H9 (cell line): ENCODE data around the gene CD300H. TPM values are rescaled to one million over a fixed set of nuclear protein-coding genes. Genes with fewer than 3 reads are reported as not detected.
A peak's percentile ranks its signal among the peaks of the same experiment; 100 is the strongest.

Source experiments
- DNase-seq: peaks from one replicate; pipeline ENCODE4 v3.0.0-alpha.2; 2017
- H2AFZ ChIP-seq: one replicate; pipeline ENCODE4 v1.6.1; 2013; ENCODE audit warnings: mild to moderate bottlenecking, low read length, control low read depth, moderate library complexity
- H2AK5ac ChIP-seq: 2 replicates; pipeline ENCODE4 v1.6.1; 2013; ENCODE audit warnings: low read length, control low read depth, mixed read lengths; ENCODE audit not compliant: insufficient read length
- H2BK120ac ChIP-seq: one replicate; pipeline ENCODE4 v1.6.1; 2013; ENCODE audit warnings: low read depth, mild to moderate bottlenecking, low read length, control low read depth, inconsistent platforms; ENCODE audit not compliant: poor library complexity, severe bottlenecking
- H2BK12ac ChIP-seq: 2 replicates; pipeline ENCODE4 v1.6.1; 2013; ENCODE audit warnings: low read length, control low read depth, mixed read lengths, low read depth; ENCODE audit not compliant: insufficient read length
- H2BK15ac ChIP-seq: 2 replicates; pipeline ENCODE4 v1.6.1; 2013; ENCODE audit warnings: low read depth, low read length, control low read depth
- H2BK20ac ChIP-seq: one replicate; pipeline ENCODE4 v1.6.1; 2013; ENCODE audit warnings: low read depth, mild to moderate bottlenecking, low read length, control low read depth, inconsistent platforms; ENCODE audit not compliant: poor library complexity, severe bottlenecking
- H2BK5ac ChIP-seq: 2 replicates; pipeline ENCODE4 v1.6.1; 2013; ENCODE audit warnings: low read length, control low read depth, mixed read lengths; ENCODE audit not compliant: insufficient read length
- H3K14ac ChIP-seq: 2 replicates; pipeline ENCODE4 v1.6.1; 2013; ENCODE audit warnings: low read length, control low read depth; ENCODE audit not compliant: insufficient read depth
- H3K18ac ChIP-seq: 2 replicates; pipeline ENCODE4 v1.6.1; 2013; ENCODE audit warnings: low read depth, mild to moderate bottlenecking, mixed read lengths, low read length, control low read depth; ENCODE audit not compliant: insufficient read length
- H3K23ac ChIP-seq: 2 replicates; pipeline ENCODE4 v1.6.1; 2013; ENCODE audit warnings: low read length, control low read depth, mixed read lengths, low read depth; ENCODE audit not compliant: insufficient read length
- H3K23me2 ChIP-seq: 2 replicates; pipeline ENCODE4 v1.6.1; 2013; ENCODE audit warnings: low read depth, mild to moderate bottlenecking, mixed read lengths, low read length, control low read depth; ENCODE audit not compliant: insufficient read length, poor library complexity, severe bottlenecking
- H3K27ac ChIP-seq: 2 replicates; pipeline ENCODE4 v1.5.1; 2013; ENCODE audit warnings: low read length, control low read depth, mixed read lengths, low read depth; ENCODE audit not compliant: insufficient read length
- H3K27me3 ChIP-seq: 2 replicates; pipeline ENCODE4 v1.6.1; 2013; ENCODE audit warnings: low read length, control low read depth, inconsistent platforms; ENCODE audit not compliant: insufficient read depth
- H3K4ac ChIP-seq: 2 replicates; pipeline ENCODE4 v1.6.1; 2013; ENCODE audit warnings: low read depth, mild to moderate bottlenecking, control low read depth, inconsistent platforms, low read length, moderate library complexity
- H3K4me1 ChIP-seq: 2 replicates; pipeline ENCODE4 v1.6.1; 2013; ENCODE audit warnings: low read length, control low read depth, inconsistent platforms; ENCODE audit not compliant: insufficient read depth
- H3K4me2 ChIP-seq: 2 replicates; pipeline ENCODE4 v1.6.1; 2013; ENCODE audit warnings: low read length, control low read depth, mixed read lengths; ENCODE audit not compliant: insufficient read length, insufficient read depth
- H3K56ac ChIP-seq: 2 replicates; pipeline ENCODE4 v1.6.1; 2013; ENCODE audit warnings: low read depth, mild to moderate bottlenecking, mixed read lengths, low read length, control low read depth; ENCODE audit not compliant: insufficient read length
- H3K79me1 ChIP-seq: 2 replicates; pipeline ENCODE4 v1.6.1; 2013; ENCODE audit warnings: low read depth, mild to moderate bottlenecking, moderate library complexity, low read length, control low read depth, inconsistent platforms; ENCODE audit not compliant: insufficient read depth, poor library complexity, severe bottlenecking
- H3K79me2 ChIP-seq: 2 replicates; pipeline ENCODE4 v1.6.1; 2013; ENCODE audit warnings: low read length, control low read depth, inconsistent platforms; ENCODE audit not compliant: insufficient read depth
- H3K9ac ChIP-seq: 2 replicates; pipeline ENCODE4 v1.6.1; 2013; ENCODE audit warnings: low read length, control low read depth, mixed read lengths; ENCODE audit not compliant: insufficient read length; ENCODE audit errors: extremely low read depth
- H3K9me3 ChIP-seq: one replicate; pipeline ENCODE4 v1.6.1; 2013; ENCODE audit warnings: low read depth, low read length, inconsistent platforms; ENCODE audit not compliant: control insufficient read depth
- H3T11ph ChIP-seq: one replicate; pipeline ENCODE4 v1.6.1; 2013; ENCODE audit warnings: mild to moderate bottlenecking, low read length, control low read depth, inconsistent platforms
- H4K20me1 ChIP-seq: one replicate; pipeline ENCODE4 v1.6.1; 2013; ENCODE audit not compliant: control insufficient read depth, insufficient read length, insufficient read depth
- H4K5ac ChIP-seq: 2 replicates; pipeline ENCODE4 v1.6.1; 2013; ENCODE audit warnings: low read depth, mild to moderate bottlenecking, mixed read lengths, low read length, control low read depth; ENCODE audit not compliant: insufficient read length
- H4K8ac ChIP-seq: replicated peaks from 2 replicates; pipeline ENCODE4 v1.6.1; 2013; ENCODE audit warnings: low read length, control low read depth, mixed read lengths, low read depth; ENCODE audit not compliant: insufficient read length
- H4K91ac ChIP-seq: 2 replicates; pipeline ENCODE4 v1.6.1; 2013; ENCODE audit warnings: low read depth, mild to moderate bottlenecking, moderate library complexity, mixed read lengths, low read length, control low read depth; ENCODE audit not compliant: insufficient read length
- H3K27ac Mint-ChIP-seq, 3 experiments: 2 replicates in 2 of 3; 3 replicates in 1 of 3; pipeline ENCODE4 v1.8.0; 2020 to 2021; ENCODE audit warnings: mixed read lengths in 3 of 3, mild to moderate bottlenecking in 1 of 3, moderate library complexity in 1 of 3
- H3K27me3 Mint-ChIP-seq: 2 replicates; pipeline ENCODE4 v1.8.0; 2021; ENCODE audit warnings: low read depth, mild to moderate bottlenecking, moderate library complexity, mixed read lengths
- H3K36me3 Mint-ChIP-seq, 3 experiments: 2 replicates in 2 of 3; 3 replicates in 1 of 3; pipeline ENCODE4 v1.8.0; 2020 to 2021; ENCODE audit warnings: low read depth in 3 of 3, mixed read lengths in 3 of 3; ENCODE audit not compliant: insufficient read depth in 1 of 3
- H3K4me1 Mint-ChIP-seq, 2 experiments: 2 replicates each; pipeline ENCODE4 v1.8.0; 2020; ENCODE audit warnings: mixed read lengths in 2 of 2
- H3K4me3 Mint-ChIP-seq, 2 experiments: 2 replicates in 1 of 2; 3 replicates in 1 of 2; pipeline ENCODE4 v1.8.0; 2020 to 2021; ENCODE audit warnings: mild to moderate bottlenecking in 2 of 2, mixed read lengths in 2 of 2, moderate library complexity in 1 of 2
- H3K9me3 Mint-ChIP-seq, 2 experiments: 2 replicates in 1 of 2; 3 replicates in 1 of 2; pipeline ENCODE4 v1.8.0; 2020; ENCODE audit warnings: mild to moderate bottlenecking in 2 of 2, mixed read lengths in 2 of 2, moderate library complexity in 1 of 2
- WGBS: extraction: QIAGEN DNeasy Blood & Tissue Kit; methylation state at CpG from one replicate; pipeline ENCODE4 v1.1.7; 2013; ENCODE audit warnings: missing lambda C conversion rate, low lambda C conversion rate, mixed read lengths; ENCODE audit not compliant: insufficient read length; ENCODE audit errors: extremely low coverage; 5-methylcytosine and 5-hydroxymethylcytosine counted together
- total RNA-seq: library from RNA; stranded (reverse); gene quantifications from 2 replicates; pipeline ENCODE4 v1.2.1, GENCODE V29; 2021
- TF ChIP-seq, protein P1 (sequence below): fragments of 200-600 bp; sonication (generic); conservative IDR thresholded peaks from 3 replicates; pipeline ENCODE4 v1.8.0; 2021; ENCODE audit warnings: antibody characterized with exemption, mild to moderate bottlenecking

Gene CD300H
- total RNA-seq, 1 experiment from 2014 or later = not detected

- H3K27ac ChIP-seq = no peak overlapping the region
- H3K27me3 ChIP-seq = no peaks in the 10 kb centered on the region
- no peak overlapping the region for H3K23ac ChIP-seq
- H3K4me1 Mint-ChIP-seq = peaks cover 4 to 9% of the 10 kb centered on the region in 2 experiments
- H3T11ph ChIP-seq = no peak overlapping the region
- no peak overlapping the region for H4K8ac ChIP-seq
- no peaks in the 10 kb centered on the region for H3K79me1 ChIP-seq
- no peak overlapping the region for H2BK120ac ChIP-seq
- no peak overlapping the region for H3K4me2 ChIP-seq
- H2BK20ac ChIP-seq = no peak overlapping the region
- H3K14ac ChIP-seq = no peak overlapping the region; the same call in 1 of the 2 replicates
- no peak overlapping the region for H3K27ac Mint-ChIP-seq
- H3K23me2 ChIP-seq = no peaks in the 10 kb centered on the region
- H3K4me3 Mint-ChIP-seq = no peak overlapping the region; a peak in 1 of 5 replicates
- TF ChIP-seq, protein P1, sequence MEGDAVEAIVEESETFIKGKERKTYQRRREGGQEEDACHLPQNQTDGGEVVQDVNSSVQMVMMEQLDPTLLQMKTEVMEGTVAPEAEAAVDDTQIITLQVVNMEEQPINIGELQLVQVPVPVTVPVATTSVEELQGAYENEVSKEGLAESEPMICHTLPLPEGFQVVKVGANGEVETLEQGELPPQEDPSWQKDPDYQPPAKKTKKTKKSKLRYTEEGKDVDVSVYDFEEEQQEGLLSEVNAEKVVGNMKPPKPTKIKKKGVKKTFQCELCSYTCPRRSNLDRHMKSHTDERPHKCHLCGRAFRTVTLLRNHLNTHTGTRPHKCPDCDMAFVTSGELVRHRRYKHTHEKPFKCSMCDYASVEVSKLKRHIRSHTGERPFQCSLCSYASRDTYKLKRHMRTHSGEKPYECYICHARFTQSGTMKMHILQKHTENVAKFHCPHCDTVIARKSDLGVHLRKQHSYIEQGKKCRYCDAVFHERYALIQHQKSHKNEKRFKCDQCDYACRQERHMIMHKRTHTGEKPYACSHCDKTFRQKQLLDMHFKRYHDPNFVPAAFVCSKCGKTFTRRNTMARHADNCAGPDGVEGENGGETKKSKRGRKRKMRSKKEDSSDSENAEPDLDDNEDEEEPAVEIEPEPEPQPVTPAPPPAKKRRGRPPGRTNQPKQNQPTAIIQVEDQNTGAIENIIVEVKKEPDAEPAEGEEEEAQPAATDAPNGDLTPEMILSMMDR = no peak
- no peaks in the 10 kb centered on the region for H4K20me1 ChIP-seq
- H3K9ac ChIP-seq = no peak overlapping the region
- no peak overlapping the region for H3K4ac ChIP-seq
- no peak overlapping the region for H2AK5ac ChIP-seq
- WGBS = 100% methylated on average over 2 of the region's 32 CpGs
- no peak overlapping the region for H2BK5ac ChIP-seq
- H3K56ac ChIP-seq = no peak overlapping the region
- H2BK12ac ChIP-seq = no peak overlapping the region
- H3K18ac ChIP-seq = no peak overlapping the region
- no peak overlapping the region for H4K91ac ChIP-seq
- H3K9me3 Mint-ChIP-seq = no peaks in the 10 kb centered on the region; a peak in 1 of 5 replicates
- peaks cover 2% of the 10 kb centered on the region; the same call in 1 of the 2 replicates for H3K4me1 ChIP-seq
- DNase-seq = peak; percentile 60
- no peaks in the 10 kb centered on the region for H3K9me3 ChIP-seq
- H3K79me2 ChIP-seq = no peaks in the 10 kb centered on the region
- H4K5ac ChIP-seq = no peak overlapping the region
- no peaks in the 10 kb centered on the region; a peak in 1 of 7 replicates for H3K36me3 Mint-ChIP-seq
- no peak overlapping the region for H2BK15ac ChIP-seq
- H2AFZ ChIP-seq = no peak overlapping the region
- H3K27me3 Mint-ChIP-seq = peaks cover 37% of the 10 kb centered on the region
Measured at GRCh38 chr17:74569020-74570003, 2.0 kb upstream of the CD300H start.
